HepG2 (cell line): ENCODE measurements around the gene CIT. TPM values are rescaled to one million over a fixed set of nuclear protein-coding genes. Genes with fewer than 3 reads are reported as not detected.

Experiments used
- ELF1 ChIP-seq: sonication (generic); formaldehyde crosslinking; IDR thresholded peaks from 2 replicates; pipeline ENCODE4 v1.4.0; 2020; ENCODE audit warnings: missing genetic modification reagents
- GZF1 ChIP-seq: sonication (generic); formaldehyde crosslinking; IDR thresholded peaks from 2 replicates; pipeline ENCODE4 v1.5.1; 2020; ENCODE audit warnings: mild to moderate bottlenecking, missing genetic modification reagents
- HOXA9 ChIP-seq: sonication (generic); formaldehyde crosslinking; IDR thresholded peaks from 2 replicates; pipeline ENCODE4 v1.8.1; 2022; ENCODE audit warnings: missing genetic modification reagents, mild to moderate bottlenecking, moderate library complexity, borderline replicate concordance
- IRX3 ChIP-seq: sonication (generic); formaldehyde crosslinking; IDR thresholded peaks from 2 replicates; pipeline ENCODE4 v1.8.1; 2023; ENCODE audit warnings: mild to moderate bottlenecking, low read depth, missing genetic modification reagents, borderline replicate concordance
- KLF16 ChIP-seq, 2 experiments: sonication (generic) in 1 of 2; formaldehyde crosslinking in 1 of 2; IDR thresholded peaks; 2 replicates each; pipeline versions ENCODE4 v1.6.1 to v1.8.0; 2016 to 2023; ENCODE audit warnings: missing genetic modification reagents in 2 of 2, missing compliant biosample characterization in 1 of 2
- NFYC ChIP-seq: IDR thresholded peaks from 2 replicates; pipeline ENCODE4 v1.6.1; 2016; ENCODE audit warnings: missing genetic modification reagents, missing compliant biosample characterization
- PCBP2 ChIP-seq: fragments of 200-400 bp; formaldehyde crosslinking; optimal IDR thresholded peaks from 2 replicates; pipeline ENCODE3; 2018; ENCODE audit warnings: low read length, low read depth; ENCODE audit not compliant: poor library complexity, severe bottlenecking
- REXO4 ChIP-seq: sonication (generic); formaldehyde crosslinking; IDR thresholded peaks from 2 replicates; pipeline ENCODE4 v1.8.0; 2022; ENCODE audit warnings: missing genetic modification reagents, mild to moderate bottlenecking, borderline replicate concordance
- SP4 ChIP-seq: sonication (generic); formaldehyde crosslinking; IDR thresholded peaks from 2 replicates; pipeline ENCODE4 v1.8.1; 2023; ENCODE audit warnings: mild to moderate bottlenecking, missing genetic modification reagents
- ZFP90 ChIP-seq: sonication (generic); formaldehyde crosslinking; IDR thresholded peaks from 2 replicates; pipeline ENCODE4 v1.8.0; 2022; ENCODE audit warnings: missing genetic modification reagents, mild to moderate bottlenecking, inconsistent platforms, borderline replicate concordance
- ZNF333 ChIP-seq: sonication (generic); formaldehyde crosslinking; IDR thresholded peaks from 2 replicates; pipeline ENCODE4 v1.4.0; 2020; ENCODE audit warnings: mild to moderate bottlenecking, missing genetic modification reagents, borderline replicate concordance
- ZSCAN25 ChIP-seq: sonication (generic); formaldehyde crosslinking; IDR thresholded peaks from 2 replicates; pipeline ENCODE4 v1.8.0; 2022; ENCODE audit warnings: mild to moderate bottlenecking, missing genetic modification reagents
- polyA plus RNA-seq, 8 experiments: library from polyadenylated mRNA; depleted of rRNA in 3 of 8; stranded (reverse) in 7 of 8; unstranded in 1 of 8; fragments of >200 nt; fragmentation: Illumina TruSeq in 4 of 8; extraction: Trizol in 4 of 8; gene quantifications; 2 replicates each; pipeline versions ENCODE4 v1.2.1 to v1.2.3, GENCODE V29; 2011 to 2016; ENCODE audit warnings: low read depth in 4 of 8, missing spikeins in 1 of 8, mixed read lengths in 1 of 8; ENCODE audit not compliant: insufficient read depth in 1 of 8
- total RNA-seq, 5 experiments: library from RNA; depleted of rRNA; stranded (reverse); fragments of >200 nt; fragmentation: Illumina TruSeq; extraction: Trizol; gene quantifications; 2 replicates each; pipeline ENCODE4 v1.2.3, GENCODE V29; 2016; ENCODE audit warnings: low read depth in 1 of 5
- TF ChIP-seq, protein P1 (sequence below): sonication (generic); formaldehyde crosslinking; conservative IDR thresholded peaks from 2 replicates; pipeline ENCODE4 v1.5.0; 2020; ENCODE audit warnings: missing genetic modification reagents
- TF ChIP-seq, protein P2 (sequence below): sonication (generic); formaldehyde crosslinking; IDR thresholded peaks from 2 replicates; pipeline ENCODE4 v1.8.1; 2022; ENCODE audit warnings: mild to moderate bottlenecking, missing genetic modification reagents
- TF ChIP-seq, protein P3 (sequence below): sonication (generic); formaldehyde crosslinking; IDR thresholded peaks from 2 replicates; pipeline ENCODE4 v1.9.0; 2022; ENCODE audit warnings: missing genetic modification reagents, mild to moderate bottlenecking, borderline replicate concordance
- TF ChIP-seq, protein P4 (sequence below): sonication (generic); formaldehyde crosslinking; IDR thresholded peaks from 2 replicates; pipeline ENCODE4 v1.4.0; 2020; ENCODE audit warnings: missing genetic modification reagents, borderline replicate concordance
- TF ChIP-seq, protein P5 (sequence below): sonication (generic); formaldehyde crosslinking; IDR thresholded peaks from 2 replicates; pipeline ENCODE4 v1.8.1; 2023; ENCODE audit warnings: missing genetic modification reagents, mild to moderate bottlenecking, borderline replicate concordance
- TF ChIP-seq, protein P6 (sequence below): sonication (generic); formaldehyde crosslinking; IDR thresholded peaks from 2 replicates; pipeline ENCODE4 v1.4.0; 2020; ENCODE audit warnings: low read depth, mild to moderate bottlenecking, missing genetic modification reagents

CIT gene
- total and polyA plus RNA-seq, 2 of the 13 experiments (the other 11 are each of a cell fraction or from before 2014, with no cell fraction given): 7.7 to 11.7 TPM

DNA sequence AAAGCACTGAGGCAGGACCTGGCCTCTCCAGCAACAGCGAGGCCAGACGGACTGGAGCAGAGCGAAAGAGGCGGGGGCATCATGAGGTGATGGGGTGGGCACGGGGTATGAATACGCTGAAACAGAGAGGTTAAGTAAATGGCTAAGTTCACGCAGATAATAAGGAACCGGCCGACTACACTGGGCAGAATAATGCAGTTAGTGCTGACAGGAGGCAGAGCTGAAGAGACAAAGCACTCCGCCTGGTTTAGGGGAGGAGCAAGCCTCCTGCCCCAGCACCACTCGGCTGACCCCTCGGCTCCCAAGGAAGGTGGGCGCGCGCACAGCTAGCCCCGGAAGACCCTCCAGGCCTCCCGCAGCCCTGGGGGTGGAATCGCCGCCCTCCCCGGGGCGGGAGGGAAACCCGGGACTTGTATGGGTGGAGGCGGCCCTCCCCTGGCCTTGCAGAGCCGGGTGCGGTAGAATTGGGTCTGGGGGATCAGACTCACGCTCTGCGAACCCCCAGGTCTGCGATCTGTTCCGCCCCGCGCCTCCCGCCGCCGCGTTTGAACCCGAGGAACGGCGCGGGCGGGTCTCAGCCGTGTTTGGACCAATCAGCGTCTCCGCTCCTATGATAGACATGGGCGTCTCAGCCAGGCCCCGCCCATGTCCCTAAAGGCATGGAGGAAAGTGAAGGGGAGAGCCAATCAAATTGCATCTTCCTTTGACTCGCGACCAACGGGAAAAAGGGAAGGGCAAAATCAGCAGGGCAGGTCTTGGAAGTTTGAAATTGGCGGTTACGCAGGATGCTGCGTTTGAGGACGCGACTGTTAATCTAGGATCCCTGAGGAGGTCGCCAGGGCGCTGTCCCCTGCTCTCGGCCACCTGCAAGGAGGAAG, at the start of gene CIT (continued):
- TF ChIP-seq, protein P1, sequence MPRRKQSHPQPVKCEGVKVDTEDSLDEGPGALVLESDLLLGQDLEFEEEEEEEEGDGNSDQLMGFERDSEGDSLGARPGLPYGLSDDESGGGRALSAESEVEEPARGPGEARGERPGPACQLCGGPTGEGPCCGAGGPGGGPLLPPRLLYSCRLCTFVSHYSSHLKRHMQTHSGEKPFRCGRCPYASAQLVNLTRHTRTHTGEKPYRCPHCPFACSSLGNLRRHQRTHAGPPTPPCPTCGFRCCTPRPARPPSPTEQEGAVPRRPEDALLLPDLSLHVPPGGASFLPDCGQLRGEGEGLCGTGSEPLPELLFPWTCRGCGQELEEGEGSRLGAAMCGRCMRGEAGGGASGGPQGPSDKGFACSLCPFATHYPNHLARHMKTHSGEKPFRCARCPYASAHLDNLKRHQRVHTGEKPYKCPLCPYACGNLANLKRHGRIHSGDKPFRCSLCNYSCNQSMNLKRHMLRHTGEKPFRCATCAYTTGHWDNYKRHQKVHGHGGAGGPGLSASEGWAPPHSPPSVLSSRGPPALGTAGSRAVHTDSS: no peak
- peak; percentile 64; the same call in 1 of the 2 replicates for TF ChIP-seq ZSCAN25
- peak in 1 of 2 experiments; percentile 15; a peak in 1 of 4 replicates for TF ChIP-seq KLF16 (CRISPR knock-in tag; IDR thresholded peaks at IDR 0.05)
- TF ChIP-seq, protein P2, sequence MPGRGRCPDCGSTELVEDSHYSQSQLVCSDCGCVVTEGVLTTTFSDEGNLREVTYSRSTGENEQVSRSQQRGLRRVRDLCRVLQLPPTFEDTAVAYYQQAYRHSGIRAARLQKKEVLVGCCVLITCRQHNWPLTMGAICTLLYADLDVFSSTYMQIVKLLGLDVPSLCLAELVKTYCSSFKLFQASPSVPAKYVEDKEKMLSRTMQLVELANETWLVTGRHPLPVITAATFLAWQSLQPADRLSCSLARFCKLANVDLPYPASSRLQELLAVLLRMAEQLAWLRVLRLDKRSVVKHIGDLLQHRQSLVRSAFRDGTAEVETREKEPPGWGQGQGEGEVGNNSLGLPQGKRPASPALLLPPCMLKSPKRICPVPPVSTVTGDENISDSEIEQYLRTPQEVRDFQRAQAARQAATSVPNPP (CRISPR knock-in tag): 0 out of 2 replicates have a peak, but pooled peaks have one; percentile 72
- peak; percentile 94 for TF ChIP-seq NFYC (CRISPR knock-in tag)
- TF ChIP-seq, protein P3, sequence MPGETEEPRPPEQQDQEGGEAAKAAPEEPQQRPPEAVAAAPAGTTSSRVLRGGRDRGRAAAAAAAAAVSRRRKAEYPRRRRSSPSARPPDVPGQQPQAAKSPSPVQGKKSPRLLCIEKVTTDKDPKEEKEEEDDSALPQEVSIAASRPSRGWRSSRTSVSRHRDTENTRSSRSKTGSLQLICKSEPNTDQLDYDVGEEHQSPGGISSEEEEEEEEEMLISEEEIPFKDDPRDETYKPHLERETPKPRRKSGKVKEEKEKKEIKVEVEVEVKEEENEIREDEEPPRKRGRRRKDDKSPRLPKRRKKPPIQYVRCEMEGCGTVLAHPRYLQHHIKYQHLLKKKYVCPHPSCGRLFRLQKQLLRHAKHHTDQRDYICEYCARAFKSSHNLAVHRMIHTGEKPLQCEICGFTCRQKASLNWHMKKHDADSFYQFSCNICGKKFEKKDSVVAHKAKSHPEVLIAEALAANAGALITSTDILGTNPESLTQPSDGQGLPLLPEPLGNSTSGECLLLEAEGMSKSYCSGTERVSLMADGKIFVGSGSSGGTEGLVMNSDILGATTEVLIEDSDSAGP: peak; percentile 37; the same call in 1 of the 2 replicates
- 0 out of 2 replicates have a peak, but pooled peaks have one; percentile 78 for TF ChIP-seq HOXA9 (CRISPR knock-in tag)
- TF ChIP-seq, protein P4, sequence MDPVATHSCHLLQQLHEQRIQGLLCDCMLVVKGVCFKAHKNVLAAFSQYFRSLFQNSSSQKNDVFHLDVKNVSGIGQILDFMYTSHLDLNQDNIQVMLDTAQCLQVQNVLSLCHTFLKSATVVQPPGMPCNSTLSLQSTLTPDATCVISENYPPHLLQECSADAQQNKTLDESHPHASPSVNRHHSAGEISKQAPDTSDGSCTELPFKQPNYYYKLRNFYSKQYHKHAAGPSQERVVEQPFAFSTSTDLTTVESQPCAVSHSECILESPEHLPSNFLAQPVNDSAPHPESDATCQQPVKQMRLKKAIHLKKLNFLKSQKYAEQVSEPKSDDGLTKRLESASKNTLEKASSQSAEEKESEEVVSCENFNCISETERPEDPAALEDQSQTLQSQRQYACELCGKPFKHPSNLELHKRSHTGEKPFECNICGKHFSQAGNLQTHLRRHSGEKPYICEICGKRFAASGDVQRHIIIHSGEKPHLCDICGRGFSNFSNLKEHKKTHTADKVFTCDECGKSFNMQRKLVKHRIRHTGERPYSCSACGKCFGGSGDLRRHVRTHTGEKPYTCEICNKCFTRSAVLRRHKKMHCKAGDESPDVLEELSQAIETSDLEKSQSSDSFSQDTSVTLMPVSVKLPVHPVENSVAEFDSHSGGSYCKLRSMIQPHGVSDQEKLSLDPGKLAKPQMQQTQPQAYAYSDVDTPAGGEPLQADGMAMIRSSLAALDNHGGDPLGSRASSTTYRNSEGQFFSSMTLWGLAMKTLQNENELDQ (CRISPR knock-in tag): no peak
- TF ChIP-seq, protein P5, sequence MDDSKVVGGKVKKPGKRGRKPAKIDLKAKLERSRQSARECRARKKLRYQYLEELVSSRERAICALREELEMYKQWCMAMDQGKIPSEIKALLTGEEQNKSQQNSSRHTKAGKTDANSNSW: 0 out of 2 replicates have a peak, but pooled peaks have one; percentile 30
- TF ChIP-seq PCBP2: no peak
- TF ChIP-seq ZNF333: no peak
- no peak for TF ChIP-seq GZF1 (CRISPR knock-in tag)
- TF ChIP-seq ZFP90 (CRISPR knock-in tag): 0 out of 2 replicates have a peak, but pooled peaks have one; percentile 7
- peak; percentile 81; the same call in 1 of the 2 replicates for TF ChIP-seq IRX3 (CRISPR knock-in tag)
- peak; percentile 97 for TF ChIP-seq SP4 (CRISPR knock-in tag)
- TF ChIP-seq, protein P6, sequence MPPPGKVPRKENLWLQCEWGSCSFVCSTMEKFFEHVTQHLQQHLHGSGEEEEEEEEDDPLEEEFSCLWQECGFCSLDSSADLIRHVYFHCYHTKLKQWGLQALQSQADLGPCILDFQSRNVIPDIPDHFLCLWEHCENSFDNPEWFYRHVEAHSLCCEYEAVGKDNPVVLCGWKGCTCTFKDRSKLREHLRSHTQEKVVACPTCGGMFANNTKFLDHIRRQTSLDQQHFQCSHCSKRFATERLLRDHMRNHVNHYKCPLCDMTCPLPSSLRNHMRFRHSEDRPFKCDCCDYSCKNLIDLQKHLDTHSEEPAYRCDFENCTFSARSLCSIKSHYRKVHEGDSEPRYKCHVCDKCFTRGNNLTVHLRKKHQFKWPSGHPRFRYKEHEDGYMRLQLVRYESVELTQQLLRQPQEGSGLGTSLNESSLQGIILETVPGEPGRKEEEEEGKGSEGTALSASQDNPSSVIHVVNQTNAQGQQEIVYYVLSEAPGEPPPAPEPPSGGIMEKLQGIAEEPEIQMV (CRISPR knock-in tag): no peak
- 0 out of 2 replicates have a peak, but pooled peaks have one; percentile 14 for TF ChIP-seq ELF1 (CRISPR knock-in tag)
- 0 out of 2 replicates have a peak, but pooled peaks have one; percentile 17 for TF ChIP-seq REXO4 (CRISPR knock-in tag)
